Measurements from ENCODE around the gene DNASE1. TPM values are rescaled to one million over a fixed set of nuclear protein-coding genes. Genes with fewer than 3 reads are reported as not detected.

DNASE1 gene
- total RNA-seq, 1 experiment from 2014 or later: 11.0 TPM

GRCh38 chr16:3610698-3611145 is 43.8 kb upstream of the DNASE1 start:
- Histone ChIP-seq H2AFZ (ENCODE audit: low read depth, low read length, poor library complexity, severe bottlenecking) (no peak overlapping the region), H3K36me3 (ENCODE audit: control insufficient read depth in 1 of 2, insufficient read depth in 2 of 2, low read length in 2 of 2) (peaks cover 0 to 9% of the 10 kb centered on the region in 2 experiments; a peak in 2 of 4 replicates), H3K9ac (ENCODE audit: low read length) (peak overlapping the region; percentile 78), H3K79me2 (ENCODE audit: insufficient read depth, low read length) (peaks cover 42% of the 10 kb centered on the region), H3K9me3 (ENCODE audit: control insufficient read depth in 1 of 2, insufficient read depth in 1 of 2, low read depth in 1 of 2, low read length in 2 of 2) (no peaks in the 10 kb centered on the region), H3K4me1 (ENCODE audit: control insufficient read depth in 1 of 2, insufficient read depth in 2 of 2, low read length in 2 of 2) (peaks cover 5 to 14% of the 10 kb centered on the region in 2 experiments; a peak in 3 of 4 replicates), H4K20me1 (ENCODE audit: insufficient read depth) (no peaks in the 10 kb centered on the region), H3K27me3 (ENCODE audit: insufficient read depth, low read length) (no peaks in the 10 kb centered on the region), H3K4me3 (replicated peaks in 1 of 2; ENCODE audit: low read depth in 1 of 2, low read length in 2 of 2) (peak overlapping the region; percentile 92 to 97), H3K27ac (ENCODE audit: low read depth, low read length) (peak overlapping the region; percentile 84), H3K9me2 (ENCODE audit: insufficient read depth) (no peaks in the 10 kb centered on the region), H3K4me2 (ENCODE audit: low read length) (peak overlapping the region; percentile 89)
- ChIA-PET CTCF (no interaction called here), RAD21 (ENCODE audit: low non-redundant PET in 1 of 2, low total read pairs in 2 of 2, uncharacterized antibody in 2 of 2, unreplicated experiment in 2 of 2) (no interaction called here), POLR2A (no interaction called here)
- no peak; the same call in 1 of the 2 replicates for ATAC-seq
- TF ChIP-seq FOSL1 (IDR thresholded peaks at IDR 0.05; ENCODE audit: low read depth) (no peak), CEBPB (IDR thresholded peaks at IDR 0.05; ENCODE audit: low read depth) (no peak), RAD21 (IDR thresholded peaks at IDR 0.05; ENCODE audit: low read depth) (no peak), ZBTB33 (IDR thresholded peaks at IDR 0.05; ENCODE audit: extremely low read depth, insufficient replicate concordance, low read length) (no peak), SRF (IDR thresholded peaks at IDR 0.05; ENCODE audit: low read depth) (no peak), EZH2phosphoT487 (IDR thresholded peaks at IDR 0.05; ENCODE audit: borderline replicate concordance) (no peak), YY1 (IDR thresholded peaks at IDR 0.05; ENCODE audit: extremely low read depth, insufficient replicate concordance, low read depth, low read length) (no peak)
- intact Hi-C loops (cut with micrococcal nuclease): no loop called here
- no TSS peak for BruUV-seq (replicated peaks)
- DNase-seq (ENCODE audit: low read depth, low spot score): no peak

All from HCT116 (cell line).